GM23248 (cell line): Measurements from ENCODE around the gene USF1. TPM values are rescaled to one million over a fixed set of nuclear protein-coding genes. Genes with fewer than 3 reads are reported as not detected.
"Not testable (repeated sequence)": the region's sequence is repeated elsewhere in the genome, so short reads cannot be mapped to it uniquely, and the experiment has no call there.

ENCODE experiments used
- DNase-seq: peaks from one replicate; pipeline ENCODE4 v3.0.0-alpha.2; 2015
- H2AFZ ChIP-seq: fragments of 200-600 bp; sonication (generic); 2 replicates; pipeline ENCODE4 v1.6.1; 2016; ENCODE audit warnings: antibody characterized with exemption
- H3F3A ChIP-seq: fragments of 200-600 bp; sonication (generic); 2 replicates; pipeline ENCODE4 v1.6.1; 2016; ENCODE audit warnings: mild to moderate bottlenecking, antibody characterized with exemption, mixed run types; ENCODE audit not compliant: insufficient read depth
- H3K27ac ChIP-seq: fragments of 200-600 bp; sonication (generic); 2 replicates; pipeline ENCODE4 v1.5.1; 2016; ENCODE audit warnings: mild to moderate bottlenecking
- H3K27me3 ChIP-seq: fragments of 200-600 bp; sonication (generic); replicated peaks from 2 replicates; pipeline ENCODE4 v1.6.1; 2016; ENCODE audit warnings: mild to moderate bottlenecking; ENCODE audit not compliant: insufficient read depth
- H3K36me3 ChIP-seq: fragments of 200-600 bp; sonication (generic); 2 replicates; pipeline ENCODE4 v1.6.1; 2016; ENCODE audit warnings: low read depth, mild to moderate bottlenecking
- H3K4me1 ChIP-seq: fragments of 200-600 bp; sonication (generic); 2 replicates; pipeline ENCODE4 v1.6.1; 2016; ENCODE audit warnings: mild to moderate bottlenecking; ENCODE audit not compliant: insufficient read depth
- H3K4me2 ChIP-seq: fragments of 200-600 bp; sonication (generic); one replicate; pipeline ENCODE4 v1.6.1; 2016; ENCODE audit warnings: mild to moderate bottlenecking; ENCODE audit not compliant: unreplicated experiment
- H3K4me3 ChIP-seq: fragments of 200-600 bp; sonication (generic); 2 replicates; pipeline ENCODE4 v1.5.1; 2016; ENCODE audit warnings: mild to moderate bottlenecking
- H3K79me2 ChIP-seq: fragments of 200-600 bp; sonication (generic); 2 replicates; pipeline ENCODE4 v1.6.1; 2016; ENCODE audit warnings: mild to moderate bottlenecking; ENCODE audit not compliant: insufficient read depth
- H3K9ac ChIP-seq: fragments of 200-600 bp; sonication (generic); 2 replicates; pipeline ENCODE4 v1.6.1; 2016; ENCODE audit warnings: mild to moderate bottlenecking
- H3K9me2 ChIP-seq: fragments of 200-600 bp; sonication (generic); 2 replicates; pipeline ENCODE4 v1.6.1; 2016; ENCODE audit warnings: mixed run types, mild to moderate bottlenecking, moderate library complexity; ENCODE audit not compliant: insufficient read depth
- H3K9me3 ChIP-seq: fragments of 200-600 bp; sonication (generic); one replicate; pipeline ENCODE4 v1.6.1; 2017; ENCODE audit warnings: low read depth
- H4K20me1 ChIP-seq: fragments of 200-600 bp; sonication (generic); 2 replicates; pipeline ENCODE4 v1.6.0; 2016; ENCODE audit not compliant: insufficient read depth
- EZH2 ChIP-seq: fragments of 200-600 bp; sonication (generic); IDR thresholded peaks from 2 replicates; pipeline ENCODE4 v1.6.1; 2018; ENCODE audit warnings: antibody characterized with exemption, mild to moderate bottlenecking; ENCODE audit not compliant: insufficient read depth, poor library complexity, severe bottlenecking
- EZH2phosphoT487 ChIP-seq: fragments of 200-600 bp; sonication (generic); IDR thresholded peaks from 2 replicates; pipeline ENCODE4 v1.6.1; 2018; ENCODE audit warnings: antibody characterized with exemption, moderate library complexity, mild to moderate bottlenecking, low read depth; ENCODE audit not compliant: insufficient read depth
- WGBS, 2 experiments: methylation state at CpG; one replicate each; pipeline ENCODE4 v1.1.6; 2015 to 2017; ENCODE audit warnings: low lambda C conversion rate in 2 of 2, low coverage in 1 of 2; ENCODE audit errors: missing lambda C conversion rate in 2 of 2; 5-methylcytosine and 5-hydroxymethylcytosine counted together
- in situ Hi-C: fragments of 300-500 bp; cut with MboI; formaldehyde crosslinking; loops from 2 replicates; pipeline ENCODE4 v1.15.0; 2020
- polyA plus RNA-seq: library from polyadenylated mRNA; unstranded; fragments of >200 nt; fragmentation: Nextera tagmentation; extraction: Ambion mirVana; gene quantifications from 2 replicates; pipeline ENCODE4 v1.2.1, GENCODE V29; 2016
- total RNA-seq: library from RNA; depleted of rRNA; stranded (reverse); fragments of >200 nt; shearing (Covaris generic); gene quantifications from 2 replicates; pipeline ENCODE4 v1.2.3, GENCODE V29; 2014

The USF1 gene
- total and polyA plus RNA-seq, 2 experiments from 2014 or later: 17.1 to 53.2 TPM

- no peaks in the 10 kb centered on the region for H4K20me1 ChIP-seq
- H3K4me1 ChIP-seq: peaks cover 14% of the 10 kb centered on the region
- H3K9me2 ChIP-seq: no peaks in the 10 kb centered on the region
- no peaks in the 10 kb centered on the region for H3K79me2 ChIP-seq
- no peak overlapping the region for H3K4me2 ChIP-seq
- in situ Hi-C loops: no loop called here
- no peaks in the 10 kb centered on the region for H3K9me3 ChIP-seq
- peaks cover 9% of the 10 kb centered on the region; the same call in 1 of the 2 replicates for H3F3A ChIP-seq
- peaks cover 16% of the 10 kb centered on the region for H3K27me3 ChIP-seq
- H3K4me3 ChIP-seq: no peak overlapping the region
- no peaks in the 10 kb centered on the region for H3K36me3 ChIP-seq
- 92 to 94% methylated on average over 1 of the region's 1 CpG for WGBS, 2 experiments
- H2AFZ ChIP-seq: no peak overlapping the region
- no peak overlapping the region for H3K9ac ChIP-seq
- DNase-seq: no peak
- TF ChIP-seq EZH2phosphoT487 (no peak), EZH2 (no peak)
- H3K27ac ChIP-seq: no peak overlapping the region
Measured at GRCh38 chr1:161018631-161018930, 27.2 kb downstream of the USF1 start.

GRCh38 chr1:161017756-161018630, 27.8 kb downstream of the USF1 start:
- peaks cover 9% of the 10 kb centered on the region; the same call in 1 of the 2 replicates for H3F3A ChIP-seq
- H3K9me2 ChIP-seq: no peaks in the 10 kb centered on the region
- H3K36me3 ChIP-seq: no peaks in the 10 kb centered on the region
- no peak overlapping the region for H3K27ac ChIP-seq
- peak; percentile 21 for DNase-seq
- WGBS, 2 experiments: 59 to 60% methylated on average over 5 of the region's 5 CpGs
- H3K27me3 ChIP-seq: peaks cover 16% of the 10 kb centered on the region
- H3K4me2 ChIP-seq: no peak overlapping the region
- H4K20me1 ChIP-seq: no peaks in the 10 kb centered on the region
- H3K9me3 ChIP-seq: no peaks in the 10 kb centered on the region
- H3K4me3 ChIP-seq: no peak overlapping the region
- H3K4me1 ChIP-seq: peaks cover 20% of the 10 kb centered on the region
- no peaks in the 10 kb centered on the region for H3K79me2 ChIP-seq
- H3K9ac ChIP-seq: no peak overlapping the region
- no peak for TF ChIP-seq EZH2
- no peak for TF ChIP-seq EZH2phosphoT487
- in situ Hi-C loops: no loop called here
- no peak overlapping the region for H2AFZ ChIP-seq

DNA sequence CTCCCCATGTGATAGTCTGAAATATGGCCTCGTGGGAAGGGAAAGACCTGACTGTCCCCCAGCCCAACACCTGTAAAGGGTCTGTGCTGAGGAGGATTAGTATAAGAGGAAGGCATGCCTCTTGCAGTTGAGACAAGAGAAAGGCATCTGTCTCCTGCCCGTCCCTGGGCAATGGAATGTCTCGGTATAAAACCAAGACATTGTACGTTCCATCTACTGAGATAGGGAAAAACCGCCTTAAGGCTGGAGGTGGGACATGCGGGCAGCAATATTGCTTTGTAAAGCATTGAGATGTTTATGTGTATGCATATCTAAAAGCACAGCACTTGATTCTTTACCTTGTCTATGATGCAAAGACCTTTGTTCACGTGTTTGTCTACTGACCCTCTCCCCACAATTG, 28.6 kb downstream of the USF1 start:
- H3K36me3 ChIP-seq, H3F3A ChIP-seq, H3K9me2 ChIP-seq, in situ Hi-C loops, H2AFZ ChIP-seq, H3K79me2 ChIP-seq, H3K4me2 ChIP-seq, H4K20me1 ChIP-seq, H3K9ac ChIP-seq, H3K27ac ChIP-seq, H3K4me3 ChIP-seq, H3K9me3 ChIP-seq, DNase-seq: not testable (repeated sequence)
- peaks cover 23% of the 10 kb centered on the region for H3K4me1 ChIP-seq
- 60 to 62% methylated on average over 7 of the region's 7 CpGs for WGBS, 2 experiments
- H3K27me3 ChIP-seq: peaks cover 16% of the 10 kb centered on the region

DNA sequence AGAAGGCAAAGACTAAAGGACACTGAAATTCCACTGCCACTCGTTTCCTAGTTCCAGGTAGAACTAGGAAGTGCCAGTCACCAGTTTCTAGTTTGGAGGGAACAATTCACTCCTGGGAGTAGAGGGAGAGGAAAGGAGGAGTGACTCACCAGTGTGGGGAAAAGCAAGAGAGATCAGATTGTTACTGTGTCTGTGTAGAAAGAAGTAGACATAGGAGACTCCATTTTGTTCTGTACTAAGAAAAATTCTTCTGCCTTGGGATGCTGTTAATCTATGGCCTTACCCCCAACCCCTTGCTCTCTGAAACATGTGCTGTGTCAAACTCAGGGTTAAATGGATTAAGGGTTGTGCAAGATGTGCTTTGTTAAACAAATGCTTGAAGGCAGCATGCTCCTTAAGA, 29.1 kb downstream of the USF1 start:
- H3K27ac ChIP-seq, H2AFZ ChIP-seq, H3K9me3 ChIP-seq, H3K9ac ChIP-seq, H3F3A ChIP-seq, H3K4me2 ChIP-seq, H3K79me2 ChIP-seq, H4K20me1 ChIP-seq, H3K4me3 ChIP-seq, H3K36me3 ChIP-seq, H3K9me2 ChIP-seq, in situ Hi-C loops: not testable (repeated sequence)
- WGBS, 2 experiments: 47 to 68% methylated on average over 1 of the region's 1 CpG
- peak; percentile 49 for DNase-seq
- Histone ChIP-seq H3K4me1 (peaks cover 21% of the 10 kb centered on the region), H3K27me3 (peaks cover 15% of the 10 kb centered on the region)
